HepG2 (cell line): ENCODE data around the gene S100A6. TPM values are rescaled to one million over a fixed set of nuclear protein-coding genes. Genes with fewer than 3 reads are reported as not detected.

Source experiments
- ARID2 ChIP-seq: sonication (generic); formaldehyde crosslinking; IDR thresholded peaks from 2 replicates; pipeline ENCODE4 v1.8.1; 2022; ENCODE audit warnings: mild to moderate bottlenecking, missing genetic modification reagents, borderline replicate concordance
- CENPT ChIP-seq: sonication (generic); formaldehyde crosslinking; IDR thresholded peaks from 2 replicates; pipeline ENCODE4 v1.8.0; 2022; ENCODE audit warnings: low read depth, mild to moderate bottlenecking, moderate library complexity, missing genetic modification reagents
- ELF3 ChIP-seq: IDR thresholded peaks from 2 replicates; pipeline ENCODE4 v1.6.1; 2016; ENCODE audit warnings: missing genetic modification reagents, missing compliant biosample characterization
- ERF ChIP-seq: IDR thresholded peaks from 2 replicates; pipeline ENCODE4 v1.6.1; 2018; ENCODE audit warnings: missing biosample characterization, missing genetic modification reagents
- ETV5 ChIP-seq: IDR thresholded peaks from 2 replicates; pipeline ENCODE4 v1.6.1; 2018; ENCODE audit warnings: missing biosample characterization, missing genetic modification reagents, inconsistent platforms, borderline replicate concordance
- FOXA3 ChIP-seq: IDR thresholded peaks from 2 replicates; pipeline ENCODE4 v1.6.1; 2016; ENCODE audit warnings: missing genetic modification reagents, missing compliant biosample characterization
- FOXM1 ChIP-seq: sonication (generic); formaldehyde crosslinking; IDR thresholded peaks from 2 replicates; pipeline ENCODE4 v1.5.0; 2020; ENCODE audit warnings: missing genetic modification reagents
- KLF12 ChIP-seq: sonication (generic); formaldehyde crosslinking; IDR thresholded peaks from 2 replicates; pipeline ENCODE4 v1.4.0; 2020; ENCODE audit warnings: missing genetic modification reagents, borderline replicate concordance
- LCORL ChIP-seq, 2 experiments: fragments of 450-650 bp in 1 of 2; sonication (generic) in 1 of 2; formaldehyde crosslinking in 1 of 2; IDR thresholded peaks; 2 replicates each; pipeline versions ENCODE4 v1.5.0 to v1.6.1; 2017 to 2020; ENCODE audit warnings: antibody characterized with exemption in 1 of 2, missing genetic modification reagents in 1 of 2
- MEIS1 ChIP-seq: sonication (generic); formaldehyde crosslinking; IDR thresholded peaks from 2 replicates; pipeline ENCODE4 v1.9.0; 2021; ENCODE audit warnings: mild to moderate bottlenecking, missing genetic modification reagents, moderate library complexity, borderline replicate concordance
- PHF8 ChIP-seq: sonication (generic); formaldehyde crosslinking; IDR thresholded peaks from 2 replicates; pipeline ENCODE4 v1.5.0; 2020; ENCODE audit warnings: missing genetic modification reagents
- POLR2AphosphoS2 ChIP-seq: IDR thresholded peaks from 2 replicates; pipeline ENCODE4 v1.6.1; 2011; ENCODE audit warnings: low read depth, low read length, improper control_type of control experiment
- RBAK ChIP-seq: sonication (generic); formaldehyde crosslinking; IDR thresholded peaks from 2 replicates; pipeline ENCODE4 v1.5.1; 2020; ENCODE audit warnings: mild to moderate bottlenecking, missing genetic modification reagents
- REPIN1 ChIP-seq: sonication (generic); formaldehyde crosslinking; IDR thresholded peaks from 2 replicates; pipeline ENCODE4 v1.8.0; 2022; ENCODE audit warnings: missing genetic modification reagents, low read depth, mild to moderate bottlenecking, borderline replicate concordance
- REXO4 ChIP-seq: sonication (generic); formaldehyde crosslinking; IDR thresholded peaks from 2 replicates; pipeline ENCODE4 v1.8.0; 2022; ENCODE audit warnings: missing genetic modification reagents, mild to moderate bottlenecking, borderline replicate concordance
- SALL2 ChIP-seq: sonication (generic); formaldehyde crosslinking; IDR thresholded peaks from 2 replicates; pipeline ENCODE4 v1.8.1; 2023; ENCODE audit warnings: mild to moderate bottlenecking, missing genetic modification reagents, inconsistent platforms
- SMARCC2 ChIP-seq: fragments of 450-650 bp; IDR thresholded peaks from 2 replicates; pipeline ENCODE4 v1.6.1; 2017; ENCODE audit warnings: antibody characterized with exemption, mild to moderate bottlenecking
- SYNCRIP ChIP-seq: fragments of 200-400 bp; formaldehyde crosslinking; IDR thresholded peaks from 2 replicates; pipeline ENCODE4 v1.6.1; 2018; ENCODE audit warnings: mild to moderate bottlenecking, low read depth, low read length; ENCODE audit not compliant: insufficient read depth
- TP53 ChIP-seq: sonication (generic); formaldehyde crosslinking; conservative IDR thresholded peaks from 2 replicates; pipeline ENCODE4 v1.4.0; 2020; ENCODE audit warnings: missing genetic modification reagents
- ZBTB20 ChIP-seq: sonication (generic); formaldehyde crosslinking; IDR thresholded peaks from 2 replicates; pipeline ENCODE4 v1.8.1; 2023; ENCODE audit warnings: missing genetic modification reagents, low read depth, mild to moderate bottlenecking, borderline replicate concordance
- ZC3H4 ChIP-seq: sonication (generic); formaldehyde crosslinking; IDR thresholded peaks from 2 replicates; pipeline ENCODE4 v1.4.0; 2020; ENCODE audit warnings: missing genetic modification reagents, borderline replicate concordance
- ZFX ChIP-seq: sonication (generic); formaldehyde crosslinking; IDR thresholded peaks from 2 replicates; pipeline ENCODE4 v1.4.0; 2020; ENCODE audit warnings: mild to moderate bottlenecking, low read depth, missing genetic modification reagents, moderate library complexity
- ZNF296 ChIP-seq: sonication (generic); formaldehyde crosslinking; conservative IDR thresholded peaks from 2 replicates; pipeline ENCODE4 v1.5.0; 2020; ENCODE audit warnings: mild to moderate bottlenecking, missing genetic modification reagents
- ZNF546 ChIP-seq: sonication (generic); formaldehyde crosslinking; conservative IDR thresholded peaks from 2 replicates; pipeline ENCODE4 v1.8.1; 2023; ENCODE audit warnings: mild to moderate bottlenecking, missing genetic modification reagents
- ZNF547 ChIP-seq: sonication (generic); formaldehyde crosslinking; IDR thresholded peaks from 2 replicates; pipeline ENCODE4 v1.5.1; 2020; ENCODE audit warnings: mild to moderate bottlenecking, missing genetic modification reagents
- ZNF558 ChIP-seq: sonication (generic); formaldehyde crosslinking; IDR thresholded peaks from 2 replicates; pipeline ENCODE4 v1.9.0; 2022; ENCODE audit warnings: mild to moderate bottlenecking, missing genetic modification reagents, borderline replicate concordance
- ZNF670 ChIP-seq: sonication (generic); formaldehyde crosslinking; IDR thresholded peaks from 2 replicates; pipeline ENCODE4 v1.8.0; 2022; ENCODE audit warnings: mild to moderate bottlenecking, missing genetic modification reagents, borderline replicate concordance
- ZNF737 ChIP-seq: sonication (generic); formaldehyde crosslinking; IDR thresholded peaks from 2 replicates; pipeline ENCODE4 v1.5.0; 2020; ENCODE audit warnings: missing genetic modification reagents, mild to moderate bottlenecking, borderline replicate concordance
- ZNF878 ChIP-seq: sonication (generic); formaldehyde crosslinking; IDR thresholded peaks from 2 replicates; pipeline ENCODE4 v1.8.1; 2023; ENCODE audit warnings: mild to moderate bottlenecking, missing genetic modification reagents, moderate library complexity
- ZXDC ChIP-seq: sonication (generic); formaldehyde crosslinking; IDR thresholded peaks from 2 replicates; pipeline ENCODE4 v1.5.0; 2020; ENCODE audit warnings: mild to moderate bottlenecking, missing genetic modification reagents
- polyA plus RNA-seq, 8 experiments: library from polyadenylated mRNA; depleted of rRNA in 3 of 8; stranded (reverse) in 7 of 8; unstranded in 1 of 8; fragments of >200 nt; fragmentation: Illumina TruSeq in 4 of 8; extraction: Trizol in 4 of 8; gene quantifications; 2 replicates each; pipeline versions ENCODE4 v1.2.1 to v1.2.3, GENCODE V29; 2011 to 2016; ENCODE audit warnings: low read depth in 4 of 8, missing spikeins in 1 of 8, mixed read lengths in 1 of 8; ENCODE audit not compliant: insufficient read depth in 1 of 8
- total RNA-seq, 5 experiments: library from RNA; depleted of rRNA; stranded (reverse); fragments of >200 nt; fragmentation: Illumina TruSeq; extraction: Trizol; gene quantifications; 2 replicates each; pipeline ENCODE4 v1.2.3, GENCODE V29; 2016; ENCODE audit warnings: low read depth in 1 of 5

S100A6 gene
- total and polyA plus RNA-seq, 2 of the 13 experiments (the other 11 are each of a cell fraction or from before 2014, with no cell fraction given), result 72.9 to 85.0 TPM

- TF ChIP-seq ZXDC (CRISPR knock-in tag), result no peak
- TF ChIP-seq MEIS1, result no peak
- TF ChIP-seq ZNF737 (CRISPR knock-in tag), result no peak
- TF ChIP-seq ZBTB20 (CRISPR knock-in tag), result no peak
- no peak for TF ChIP-seq KLF12 (CRISPR knock-in tag)
- TF ChIP-seq ERF (CRISPR knock-in tag), result 0 out of 2 replicates have a peak, but pooled peaks have one; percentile 40
- TF ChIP-seq ZFX, result peak; percentile 43; the same call in 1 of the 2 replicates
- 0 out of 2 replicates have a peak, but pooled peaks have one; percentile 29 for TF ChIP-seq REPIN1 (CRISPR knock-in tag)
- TF ChIP-seq REXO4 (CRISPR knock-in tag), result no peak
- TF ChIP-seq ZNF878, result no peak
- TF ChIP-seq SMARCC2, result no peak
- TF ChIP-seq ARID2 (CRISPR knock-in tag), result no peak
- TF ChIP-seq ZC3H4 (CRISPR knock-in tag), result no peak
- no peak for TF ChIP-seq ZNF546 (CRISPR knock-in tag)
- no peak for TF ChIP-seq SYNCRIP
- no peak for TF ChIP-seq TP53 (CRISPR knock-in tag)
- no peak for TF ChIP-seq RBAK (CRISPR knock-in tag)
- TF ChIP-seq ZNF547, result no peak
- no peak for TF ChIP-seq ZNF296 (CRISPR knock-in tag)
- TF ChIP-seq SALL2 (CRISPR knock-in tag), result 0 out of 2 replicates have a peak, but pooled peaks have one; percentile 29
- no peak for TF ChIP-seq POLR2AphosphoS2
- peak; percentile 44; the same call in 1 of the 2 replicates for TF ChIP-seq ELF3 (CRISPR knock-in tag)
- peak; percentile 23; the same call in 1 of the 2 replicates for TF ChIP-seq FOXA3 (CRISPR knock-in tag)
- no peak for TF ChIP-seq CENPT (CRISPR knock-in tag)
- peak; percentile 32; the same call in 1 of the 2 replicates for TF ChIP-seq ETV5 (CRISPR knock-in tag)
- TF ChIP-seq ZNF558 (CRISPR knock-in tag), result no peak
- TF ChIP-seq ZNF670 (CRISPR knock-in tag), result 0 out of 2 replicates have a peak, but pooled peaks have one; percentile 16
- TF ChIP-seq PHF8 (CRISPR knock-in tag), result 0 out of 2 replicates have a peak, but pooled peaks have one; percentile 9
- TF ChIP-seq LCORL (IDR thresholded peaks at IDR 0.05), result no peak
- TF ChIP-seq LCORL (CRISPR knock-in tag; IDR thresholded peaks at IDR 0.05), result no peak
- TF ChIP-seq FOXM1 (CRISPR knock-in tag), result no peak
These were observed 36.8 kb upstream of the S100A6 start (continued) for GRCh38 chr1:153572569-153573015.
